NCI-H82 treated with DMSO at 0.1 percent for 48 hours (cell line): Measurements from ENCODE around the gene COL8A1.

Experiments
- DNase-seq: peaks from one replicate; lab custom pipeline; 2025; ENCODE audit not compliant: unreplicated experiment; lab: John Stamatoyannopoulos, UW

COL8A1 gene

DNA sequence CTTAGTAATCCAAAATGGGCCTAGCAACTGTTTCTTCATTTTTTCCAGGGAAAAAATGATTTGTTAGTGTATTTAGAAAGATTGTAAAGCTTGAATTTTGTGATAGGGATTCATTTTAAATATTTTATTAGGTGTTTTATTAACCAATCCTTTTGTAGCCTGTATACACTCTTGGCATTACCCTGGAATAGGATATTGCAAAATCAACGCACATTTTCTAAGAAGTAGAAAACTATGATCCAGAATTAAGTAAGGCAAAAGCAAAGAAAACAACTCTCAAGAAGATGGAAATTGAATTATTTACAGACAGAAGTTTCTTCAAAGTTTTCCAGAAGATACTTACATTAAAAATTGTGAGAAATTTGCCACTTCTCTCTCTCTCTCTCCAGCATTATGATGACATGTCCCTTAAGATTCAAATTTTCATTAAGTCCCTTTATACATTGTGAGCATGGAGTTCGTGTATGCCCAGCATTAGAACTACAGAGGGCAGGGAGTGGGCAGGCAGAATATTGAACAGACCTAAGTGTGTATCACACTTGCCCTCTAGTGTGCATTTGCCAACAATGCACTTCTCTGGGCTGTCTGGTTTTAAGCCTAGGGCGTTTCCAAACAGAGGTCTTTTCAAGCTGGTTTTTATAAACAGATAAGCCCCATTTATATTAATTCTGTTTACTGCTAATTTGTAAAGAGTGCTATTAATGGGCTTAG lies 150.8 kb downstream of the COL8A1 start:
- peak; percentile 50 for DNase-seq

DNA sequence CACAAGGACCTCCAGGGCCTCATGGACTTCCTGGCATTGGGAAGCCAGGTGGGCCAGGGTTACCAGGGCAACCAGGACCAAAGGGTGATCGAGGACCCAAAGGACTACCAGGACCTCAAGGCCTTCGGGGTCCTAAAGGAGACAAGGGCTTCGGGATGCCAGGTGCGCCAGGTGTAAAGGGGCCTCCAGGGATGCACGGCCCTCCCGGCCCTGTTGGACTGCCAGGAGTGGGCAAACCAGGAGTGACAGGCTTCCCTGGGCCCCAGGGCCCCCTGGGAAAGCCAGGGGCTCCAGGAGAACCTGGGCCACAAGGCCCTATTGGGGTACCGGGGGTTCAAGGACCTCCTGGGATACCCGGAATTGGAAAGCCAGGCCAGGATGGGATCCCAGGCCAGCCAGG lies 156.1 kb downstream of the COL8A1 start:
- no peak for DNase-seq

DNA sequence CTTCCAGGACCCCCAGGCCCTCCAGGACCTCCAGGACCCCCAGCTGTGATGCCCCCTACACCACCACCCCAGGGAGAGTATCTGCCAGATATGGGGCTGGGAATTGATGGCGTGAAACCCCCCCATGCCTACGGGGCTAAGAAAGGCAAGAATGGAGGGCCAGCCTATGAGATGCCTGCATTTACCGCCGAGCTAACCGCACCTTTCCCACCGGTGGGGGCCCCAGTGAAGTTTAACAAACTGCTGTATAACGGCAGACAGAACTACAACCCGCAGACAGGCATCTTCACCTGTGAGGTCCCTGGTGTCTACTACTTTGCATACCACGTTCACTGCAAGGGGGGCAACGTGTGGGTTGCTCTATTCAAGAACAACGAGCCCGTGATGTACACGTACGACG lies 157.2 kb downstream of the COL8A1 start:
- no peak for DNase-seq

DNA sequence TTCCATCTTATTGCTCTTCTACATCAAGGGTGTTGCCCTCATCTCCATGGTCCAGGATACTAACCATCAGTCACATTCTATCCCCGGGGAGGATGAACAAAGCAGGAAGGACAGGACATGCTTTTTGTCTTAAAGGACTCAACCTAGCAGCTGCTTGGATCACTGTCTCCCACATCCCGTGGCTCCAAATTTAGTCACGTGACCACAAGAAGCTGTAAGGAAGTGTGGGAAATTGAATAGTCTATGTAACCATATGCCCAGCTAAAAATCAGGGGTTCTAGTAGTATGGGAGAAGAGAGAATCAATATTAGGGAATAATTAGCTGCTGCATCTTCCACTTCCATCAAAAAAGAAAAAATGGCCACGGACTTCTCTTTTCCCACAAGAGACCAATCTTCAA lies 161.0 kb downstream of the COL8A1 start:
- no peak for DNase-seq

DNA sequence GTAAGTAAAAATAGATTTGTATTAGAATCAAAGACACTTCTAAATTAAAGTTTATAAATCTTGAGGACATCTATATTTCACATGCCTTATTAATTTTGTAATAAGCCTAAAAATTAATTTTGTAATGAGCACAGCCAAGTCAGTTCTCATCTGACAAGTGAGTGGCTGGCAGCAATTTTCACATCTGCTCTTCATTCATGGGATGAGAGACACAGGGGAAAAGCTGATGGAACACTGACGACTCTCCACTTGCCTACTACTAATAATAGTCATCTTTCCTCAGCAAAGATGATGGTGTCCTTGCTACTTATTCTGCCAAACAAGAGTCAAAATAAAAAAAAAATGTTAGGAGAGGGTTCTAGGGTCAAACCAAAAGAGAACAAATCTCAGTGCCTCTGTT lies 164.9 kb downstream of the COL8A1 start:
- DNase-seq, result no peak

DNA sequence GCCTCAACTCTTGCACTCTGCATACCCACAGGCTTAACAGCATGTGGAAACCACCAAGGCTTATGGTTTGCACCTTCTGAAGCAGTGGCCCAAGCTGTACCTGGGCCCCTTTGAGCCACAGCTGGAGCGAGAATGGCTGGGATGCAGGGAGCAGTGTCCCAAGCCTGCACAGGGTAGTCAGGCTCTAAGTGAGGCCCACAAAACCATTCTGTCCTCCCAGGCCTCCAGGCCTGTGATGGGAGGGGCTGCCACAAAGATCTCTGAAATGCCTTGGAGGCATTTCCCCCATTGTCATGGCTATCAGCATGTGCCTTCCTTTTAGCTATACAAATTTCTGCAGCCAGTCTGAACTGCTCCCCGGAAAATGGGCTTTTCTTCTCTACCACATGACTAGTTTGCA lies 166.8 kb downstream of the COL8A1 start:
- DNase-seq, result no peak

DNA sequence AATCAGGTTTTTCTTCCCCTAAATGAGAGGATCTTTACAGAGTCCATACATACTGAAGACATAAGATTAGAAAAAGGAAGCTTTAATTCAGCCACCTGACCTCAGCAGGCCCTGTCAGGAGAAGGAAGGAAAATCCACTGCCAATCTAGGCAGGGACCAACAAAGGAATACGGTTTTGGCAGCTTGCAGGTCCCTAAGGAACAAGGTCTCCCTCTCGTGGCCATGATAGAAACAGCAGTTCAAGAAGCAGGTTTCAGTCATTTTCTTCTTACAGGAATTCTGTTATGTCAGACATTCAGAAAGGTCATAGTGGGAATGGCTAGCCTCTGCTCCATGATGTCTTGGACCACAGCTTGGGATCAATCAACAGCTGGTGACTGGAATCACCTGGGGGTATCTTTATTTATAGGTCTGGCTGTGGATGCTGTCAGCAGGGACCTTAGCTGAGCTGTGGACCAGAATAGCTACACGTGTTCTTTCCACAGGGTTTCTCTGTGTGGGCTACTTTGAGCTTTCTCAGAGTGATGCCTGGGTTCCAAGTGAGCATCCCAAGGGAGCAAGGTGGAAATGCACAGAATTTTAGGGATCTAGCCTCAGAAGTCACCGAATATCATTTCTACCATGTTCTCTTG lies 169.9 kb downstream of the COL8A1 start:
- DNase-seq, result peak; percentile 33

DNA sequence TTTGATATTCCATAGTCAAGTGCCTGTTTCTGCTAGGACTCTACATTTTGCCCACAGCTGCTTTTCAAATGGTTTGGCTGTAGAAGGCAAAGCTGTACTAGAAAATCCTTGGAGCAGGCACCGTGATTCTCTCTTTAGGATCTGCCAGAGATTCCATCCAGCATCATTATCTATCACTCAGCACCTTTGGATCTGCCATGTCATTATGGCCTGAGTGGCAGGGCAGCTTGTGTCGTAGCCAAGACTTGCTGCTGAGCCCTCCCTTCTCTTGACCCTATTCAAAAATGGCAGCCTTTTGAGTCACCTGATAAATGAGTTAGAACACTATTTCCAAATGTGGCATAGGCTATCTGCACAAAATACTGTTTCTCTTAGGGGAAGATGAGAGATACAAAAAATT lies 171.2 kb downstream of the COL8A1 start:
- DNase-seq, result no peak

DNA sequence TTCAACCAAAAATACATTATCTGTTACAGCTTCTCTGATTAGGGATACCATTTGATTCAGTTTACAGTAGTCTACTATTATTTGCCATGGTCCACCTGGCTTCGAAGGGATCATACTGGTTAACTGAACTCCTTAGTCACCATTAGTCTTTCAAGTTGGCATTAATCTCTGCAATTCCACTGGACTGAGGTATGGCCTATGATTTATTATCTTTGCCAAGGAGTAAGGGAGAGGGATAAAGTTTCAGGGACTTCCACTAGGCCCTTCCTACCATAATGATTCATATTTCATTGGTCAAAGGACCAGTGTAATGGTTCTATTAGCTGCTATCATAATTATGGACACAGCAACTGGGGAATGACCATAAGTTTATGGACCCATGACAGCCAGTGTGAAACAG lies 172.0 kb downstream of the COL8A1 start:
- DNase-seq, result no peak

DNA sequence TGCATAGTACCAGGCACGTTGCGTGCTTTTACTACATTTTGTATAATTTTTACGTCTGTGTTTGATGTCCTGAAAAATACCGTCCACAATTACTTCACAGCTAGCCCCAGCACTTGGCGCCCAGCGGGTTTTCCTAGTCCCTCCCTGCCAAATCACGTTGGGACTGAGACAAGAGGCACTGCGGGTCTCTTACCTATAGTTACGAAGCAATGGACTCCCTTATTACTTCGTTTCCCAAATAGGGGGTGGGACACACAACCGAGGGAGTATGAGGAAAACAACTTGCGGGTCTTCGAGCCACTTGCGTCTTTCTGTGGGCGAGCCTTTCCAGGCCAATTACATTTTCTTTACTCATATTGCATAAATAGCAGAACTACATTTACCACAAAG lies 178.6 kb downstream of the COL8A1 start:
- DNase-seq, result peak; percentile 79

DNA sequence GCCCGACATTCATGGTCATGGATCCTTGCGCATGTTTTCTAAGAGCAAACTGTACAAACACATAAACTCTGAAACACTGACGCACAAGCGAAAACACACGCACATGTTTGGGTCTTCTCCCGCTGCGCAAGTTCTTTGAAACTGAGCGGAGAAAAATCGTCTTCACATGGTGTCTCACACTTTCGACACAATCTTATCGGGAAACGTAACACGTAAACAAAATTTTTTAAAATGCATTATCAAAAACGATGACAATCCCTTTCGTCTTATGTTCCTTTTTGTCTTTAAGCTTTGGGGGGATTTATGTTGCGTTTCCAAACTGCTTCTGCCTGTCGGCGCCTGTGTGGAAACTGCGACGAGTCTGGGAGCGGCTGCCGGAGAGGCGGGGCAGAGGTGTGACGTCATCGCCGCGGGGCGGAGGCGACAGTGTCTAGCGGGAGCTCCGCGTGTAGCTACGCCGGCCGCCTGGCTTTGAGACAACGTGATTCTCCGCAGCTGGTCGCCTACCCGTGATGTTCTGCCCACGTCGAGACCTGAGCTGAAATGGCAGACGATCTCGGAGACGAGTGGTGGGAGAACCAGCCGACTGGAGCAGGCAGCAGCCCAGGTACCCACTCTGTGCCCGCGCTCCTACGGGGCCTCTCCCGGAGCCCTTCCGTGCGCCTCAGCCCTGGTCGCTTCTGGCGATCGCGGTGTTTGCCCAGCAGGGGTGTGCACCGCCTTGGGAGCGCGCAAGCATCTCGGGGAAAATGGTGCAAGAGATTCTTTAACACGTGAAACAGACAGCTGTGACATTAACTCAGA lies 179.2 kb downstream of the COL8A1 start, which contains the start of gene CMSS1:
TSS of gene CMSS1 (plus strand) at position 426 of the 804 bp plus-strand sequence.
- DNase-seq, result peak; percentile 91

DNA sequence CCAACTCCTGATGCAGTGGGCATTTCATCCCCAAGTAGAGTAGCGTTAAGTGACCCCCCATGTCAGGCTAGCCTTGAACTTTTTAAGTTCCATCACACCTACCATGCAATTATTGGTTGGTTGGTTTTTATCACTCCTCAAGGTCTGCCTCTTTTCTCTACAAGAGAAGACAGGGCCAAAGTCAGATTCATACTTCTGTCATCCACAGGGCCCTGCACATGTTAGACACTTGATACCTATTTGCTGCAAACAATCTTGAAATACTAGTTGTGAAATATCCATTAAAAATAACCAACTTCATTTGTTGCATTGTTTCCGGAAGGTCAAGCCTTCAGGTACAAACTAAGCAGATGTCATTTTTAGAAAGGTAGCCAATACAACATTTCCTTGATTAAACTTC lies 180.4 kb downstream of the COL8A1 start:
- no peak for DNase-seq

DNA sequence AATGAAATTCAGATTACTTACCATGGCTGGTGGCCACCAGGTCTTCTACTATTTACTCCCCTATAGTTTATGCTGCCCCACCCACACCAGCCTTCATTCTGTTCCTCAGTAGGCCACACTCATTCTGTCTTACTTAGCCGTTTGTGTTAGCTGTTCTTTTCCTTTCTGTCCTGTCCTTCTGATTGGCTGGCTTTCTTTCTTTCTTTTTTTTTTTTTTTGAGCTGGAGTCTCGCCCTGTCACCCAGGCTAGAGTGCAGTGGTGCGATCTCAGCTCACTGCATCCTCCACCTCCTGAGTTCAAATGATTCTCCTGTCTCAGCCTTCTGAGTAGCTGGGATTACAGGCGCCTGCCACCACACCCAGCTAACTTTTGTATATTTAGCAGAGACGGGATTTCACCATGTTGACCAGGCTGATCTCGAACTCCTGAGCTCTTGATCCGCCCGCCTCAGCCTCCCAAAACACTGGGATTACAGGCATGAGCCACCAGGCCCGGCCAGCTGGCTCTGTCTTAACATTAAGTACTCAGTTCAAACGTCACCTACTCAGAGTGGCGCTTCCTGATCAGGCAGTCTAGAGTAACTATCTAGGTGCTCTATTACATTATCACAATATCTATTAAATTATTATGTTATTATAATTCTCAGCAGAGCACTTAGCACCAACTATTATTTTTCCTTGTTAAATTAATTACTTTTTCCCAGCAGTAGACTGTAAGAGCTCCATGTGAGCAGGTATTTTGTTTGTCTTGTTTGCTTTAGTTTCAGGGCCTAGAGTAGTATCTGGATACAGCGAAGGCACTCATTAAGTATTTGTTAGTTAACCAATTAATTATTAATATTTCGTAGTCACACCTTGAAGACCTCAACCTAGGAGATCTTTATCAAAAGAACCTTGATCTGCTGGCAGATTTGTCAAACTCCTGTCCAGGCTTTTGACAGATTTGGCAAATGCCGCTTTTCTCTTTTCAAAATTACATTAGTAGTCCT lies 185.6 kb downstream of the COL8A1 start:
- peak; percentile 82 for DNase-seq

DNA sequence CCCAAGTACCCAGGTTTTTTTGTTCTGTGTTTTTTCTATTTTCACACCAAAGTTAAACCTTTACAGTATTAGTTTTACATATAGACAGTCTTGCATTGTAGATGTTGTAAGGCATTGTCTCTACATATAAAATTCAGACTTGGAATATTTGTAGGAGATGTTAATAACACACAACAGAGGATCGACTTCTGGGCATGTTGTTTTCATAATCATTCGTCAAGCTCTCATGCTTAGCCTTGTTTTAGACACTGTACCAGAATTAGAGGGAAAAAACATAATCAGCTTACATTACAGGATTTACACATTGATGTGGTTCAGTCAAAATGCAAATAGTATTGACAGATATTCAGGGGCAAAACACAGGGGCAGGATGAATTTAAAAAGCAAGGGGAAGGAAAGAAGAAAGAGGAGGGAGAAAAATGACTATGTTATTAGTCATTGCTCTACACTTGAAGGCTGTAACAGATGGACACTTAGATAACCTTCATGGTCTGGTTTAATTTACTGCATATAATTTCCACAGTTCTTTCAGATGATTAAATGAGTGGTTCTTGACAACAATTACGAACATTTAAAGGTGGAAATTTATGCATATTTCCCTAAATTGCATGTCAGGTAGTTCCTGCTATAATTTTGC lies 186.7 kb downstream of the COL8A1 start:
- DNase-seq, result peak; percentile 76

DNA sequence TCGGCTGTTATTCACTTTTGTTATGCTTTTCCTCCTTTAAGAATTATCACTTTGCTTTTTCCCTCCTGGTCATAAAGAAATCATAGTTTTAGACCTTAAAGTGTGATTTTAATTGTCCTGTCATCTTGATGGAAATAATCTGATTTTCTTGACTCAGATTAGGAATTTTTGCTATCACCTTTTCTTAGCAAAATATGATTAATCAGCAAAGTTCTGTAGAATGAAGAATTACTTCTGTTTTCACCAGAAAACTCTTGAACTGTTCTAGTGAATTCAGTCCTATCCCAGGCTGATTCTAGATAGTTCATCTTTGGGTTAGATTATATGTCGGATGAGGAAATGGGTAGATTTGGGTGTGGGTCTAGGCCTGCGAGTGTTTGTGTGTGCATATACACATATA lies 191.4 kb downstream of the COL8A1 start:
- DNase-seq, result no peak

DNA sequence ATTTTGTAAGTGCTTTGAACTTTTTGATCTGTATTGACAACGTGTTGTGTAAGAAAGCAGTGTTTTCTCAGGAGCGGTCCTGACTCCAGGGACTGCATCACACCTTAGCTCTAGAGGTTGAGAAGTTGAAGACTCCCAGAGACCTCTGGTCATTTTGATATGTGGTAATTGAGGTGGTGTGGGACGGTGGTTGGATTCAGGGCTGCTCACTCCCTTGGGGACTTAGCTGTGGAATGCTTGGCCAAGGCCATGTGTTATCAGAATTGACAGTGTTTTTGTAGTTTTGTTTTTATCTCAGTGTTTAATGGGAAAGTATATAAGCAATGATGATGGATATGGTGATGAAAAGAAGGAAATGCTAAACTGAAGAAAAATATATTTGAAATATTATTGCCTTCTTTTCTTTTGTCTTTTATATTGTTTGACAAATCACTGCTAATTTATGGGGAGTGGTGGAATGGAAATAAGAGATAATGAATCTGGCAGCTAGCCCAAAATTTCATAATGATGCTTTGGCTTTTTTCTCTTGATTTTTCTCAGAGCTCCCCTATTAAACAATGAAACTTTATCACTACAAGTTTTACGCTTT lies 195.3 kb downstream of the COL8A1 start:
- DNase-seq, result no peak

DNA sequence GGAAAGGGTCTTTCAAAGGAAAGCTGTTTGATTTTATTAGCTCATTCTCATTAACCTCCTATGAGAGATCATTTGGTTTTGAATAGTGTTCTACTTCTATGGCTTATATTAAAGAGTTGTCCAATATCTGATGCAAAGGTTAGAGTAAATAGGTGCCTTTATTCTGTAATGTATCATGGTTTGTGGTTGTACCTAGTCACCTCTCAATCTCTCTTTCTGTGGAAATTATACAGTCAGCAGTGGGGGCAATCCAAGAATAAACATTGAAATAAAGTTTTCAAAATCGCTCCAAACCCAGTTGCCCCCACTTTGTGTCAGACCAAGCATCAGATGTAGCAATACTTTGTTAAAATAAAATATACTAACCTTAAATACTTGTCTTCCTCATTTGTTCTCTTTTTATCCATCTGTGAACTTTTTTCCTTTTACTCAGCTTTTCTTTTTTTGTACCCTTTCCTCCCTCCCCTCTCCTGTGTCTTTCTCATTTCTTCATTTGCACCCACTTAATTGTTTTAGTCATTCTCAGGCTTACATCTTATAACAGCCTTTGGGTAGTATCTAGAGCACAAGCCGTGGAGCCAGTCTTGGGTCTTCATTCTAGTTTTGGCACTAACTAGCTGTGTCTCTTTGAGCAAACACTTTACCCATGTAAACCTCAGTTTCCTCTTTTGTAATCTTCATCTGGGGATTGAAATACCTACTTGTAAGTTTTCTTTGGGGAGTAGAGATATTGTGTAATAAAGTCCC lies 196.0 kb downstream of the COL8A1 start:
- no peak for DNase-seq

DNA sequence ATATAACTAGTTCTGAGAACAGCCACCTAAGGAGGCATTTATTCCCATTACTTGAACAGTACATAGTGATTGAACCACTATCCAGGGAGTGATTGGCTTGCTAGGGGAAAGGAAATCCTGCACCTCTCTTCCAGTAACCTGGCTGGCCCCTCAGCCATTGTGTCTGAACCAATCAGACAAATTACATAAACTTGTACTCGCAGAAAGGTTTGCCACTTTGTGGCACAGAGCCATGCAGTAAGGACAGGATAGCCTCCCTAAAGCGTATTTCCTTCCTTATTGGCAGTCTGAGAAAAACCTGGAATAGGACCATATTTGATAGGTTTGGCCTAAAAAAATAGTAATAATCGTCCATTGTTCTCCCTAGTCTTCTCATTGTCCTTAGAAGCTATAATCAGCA lies 198.3 kb downstream of the COL8A1 start:
- no peak for DNase-seq

DNA sequence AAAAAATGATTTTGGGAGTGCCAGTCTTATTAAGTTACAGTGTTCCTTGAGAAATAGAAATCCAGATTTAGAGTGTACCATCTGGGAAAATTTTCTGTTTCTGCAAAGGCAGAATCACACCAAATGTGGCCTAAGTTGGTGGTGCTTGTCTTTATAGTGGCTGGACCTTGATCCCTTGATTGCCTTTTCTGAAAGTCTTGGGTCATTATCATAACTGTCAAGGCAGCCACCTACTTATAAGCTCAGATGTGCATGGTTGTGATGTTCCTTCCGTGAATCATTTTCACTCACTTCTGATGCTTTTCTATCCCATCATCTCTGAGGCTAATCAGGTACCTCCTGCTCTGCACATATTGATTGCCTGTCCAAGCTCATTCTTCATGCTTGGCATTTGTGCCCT lies 199.3 kb downstream of the COL8A1 start:
- no peak for DNase-seq
